Body of pancreas (tissue), 4 donors: ENCODE data around the gene RIT2.

Source experiments
- POLR2A ChIP-seq, 3 donors: fragments of 450-650 bp; IDR thresholded peaks; one replicate each; pipeline ENCODE4 v1.6.1; 2016; ENCODE audit warnings: antibody characterized with exemption in 3 of 3, mild to moderate bottlenecking in 2 of 3
- TF ChIP-seq, protein P1 (sequence below), 7 experiments: fragments of 450-650 bp in 4 of 7; fragments of 200-600 bp in 3 of 7; sonication (generic) in 3 of 7; IDR thresholded peaks; one replicate each; pipeline ENCODE4 v1.5.1; 2016 to 2019; ENCODE audit warnings: antibody characterized with exemption in 7 of 7

DNA sequence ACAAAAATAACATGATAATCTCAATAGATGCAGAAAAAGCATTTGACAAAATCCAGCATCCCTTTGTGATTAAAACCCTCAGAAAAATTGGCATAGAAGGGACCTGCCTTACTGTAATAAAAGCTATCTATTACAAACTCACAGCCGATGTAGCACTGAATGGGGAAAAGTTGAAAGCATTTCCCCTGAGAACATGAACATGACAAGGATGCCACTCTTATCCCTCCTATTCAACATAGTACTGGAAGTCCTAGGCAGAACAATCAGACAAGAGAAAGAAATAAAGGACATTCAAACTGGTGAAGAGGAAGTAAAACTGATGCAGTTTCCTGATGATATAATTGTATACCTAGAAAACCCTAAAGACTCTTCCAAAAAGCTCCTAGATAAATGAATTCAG is 368.7 kb downstream of the RIT2 start:
- TF ChIP-seq, protein P1, sequence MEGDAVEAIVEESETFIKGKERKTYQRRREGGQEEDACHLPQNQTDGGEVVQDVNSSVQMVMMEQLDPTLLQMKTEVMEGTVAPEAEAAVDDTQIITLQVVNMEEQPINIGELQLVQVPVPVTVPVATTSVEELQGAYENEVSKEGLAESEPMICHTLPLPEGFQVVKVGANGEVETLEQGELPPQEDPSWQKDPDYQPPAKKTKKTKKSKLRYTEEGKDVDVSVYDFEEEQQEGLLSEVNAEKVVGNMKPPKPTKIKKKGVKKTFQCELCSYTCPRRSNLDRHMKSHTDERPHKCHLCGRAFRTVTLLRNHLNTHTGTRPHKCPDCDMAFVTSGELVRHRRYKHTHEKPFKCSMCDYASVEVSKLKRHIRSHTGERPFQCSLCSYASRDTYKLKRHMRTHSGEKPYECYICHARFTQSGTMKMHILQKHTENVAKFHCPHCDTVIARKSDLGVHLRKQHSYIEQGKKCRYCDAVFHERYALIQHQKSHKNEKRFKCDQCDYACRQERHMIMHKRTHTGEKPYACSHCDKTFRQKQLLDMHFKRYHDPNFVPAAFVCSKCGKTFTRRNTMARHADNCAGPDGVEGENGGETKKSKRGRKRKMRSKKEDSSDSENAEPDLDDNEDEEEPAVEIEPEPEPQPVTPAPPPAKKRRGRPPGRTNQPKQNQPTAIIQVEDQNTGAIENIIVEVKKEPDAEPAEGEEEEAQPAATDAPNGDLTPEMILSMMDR (IDR thresholded peaks at IDR 0.05): no peak
- no peak for TF ChIP-seq POLR2A (IDR thresholded peaks at IDR 0.05)
